T-helper 1 cell (primary cell): ENCODE measurements around the gene TARM1.
"Not testable (repeated sequence)": the region's sequence is repeated elsewhere in the genome, so short reads cannot be mapped to it uniquely, and the experiment has no call there.

Source experiments
- DNase-seq, 5 donors: peaks; one replicate each; pipeline ENCODE4 v3.0.0-alpha.2; 2012 to 2020

The TARM1 gene

DNA sequence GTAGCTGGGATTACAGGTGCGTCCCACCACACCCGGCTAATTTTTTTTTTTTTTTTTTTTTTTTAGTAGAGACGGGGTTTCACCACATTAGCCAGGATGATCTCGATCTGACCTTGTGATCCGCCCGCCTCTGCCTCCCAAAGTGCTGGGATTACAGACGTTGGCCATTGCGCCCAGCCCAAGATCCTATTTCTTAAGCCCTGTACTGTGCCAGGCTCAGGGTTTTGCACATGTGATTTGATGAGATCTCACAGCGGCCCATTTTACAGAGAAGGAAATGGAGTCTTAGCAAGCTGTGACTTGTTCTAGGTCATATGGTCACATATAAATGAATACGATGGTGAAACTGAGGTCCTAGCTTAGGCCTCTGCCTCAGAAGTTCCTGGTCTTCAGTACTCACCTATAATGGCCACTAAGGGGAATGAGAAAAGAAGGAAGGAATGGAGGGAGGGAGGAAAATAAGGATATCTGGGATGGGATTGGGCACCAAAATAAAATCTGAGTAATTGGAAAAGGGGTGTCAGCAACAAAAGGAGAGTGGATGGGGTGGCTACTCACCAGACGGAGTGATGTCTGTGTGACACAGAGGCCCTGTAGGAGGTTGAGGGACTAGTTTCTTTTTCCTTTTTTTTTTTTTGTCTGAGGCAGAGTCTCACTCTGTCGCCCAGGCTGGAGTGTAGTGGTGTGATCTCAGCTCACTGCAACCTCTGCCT lies 18.2 kb upstream of the TARM1 start:
- DNase-seq, result no peak

DNA sequence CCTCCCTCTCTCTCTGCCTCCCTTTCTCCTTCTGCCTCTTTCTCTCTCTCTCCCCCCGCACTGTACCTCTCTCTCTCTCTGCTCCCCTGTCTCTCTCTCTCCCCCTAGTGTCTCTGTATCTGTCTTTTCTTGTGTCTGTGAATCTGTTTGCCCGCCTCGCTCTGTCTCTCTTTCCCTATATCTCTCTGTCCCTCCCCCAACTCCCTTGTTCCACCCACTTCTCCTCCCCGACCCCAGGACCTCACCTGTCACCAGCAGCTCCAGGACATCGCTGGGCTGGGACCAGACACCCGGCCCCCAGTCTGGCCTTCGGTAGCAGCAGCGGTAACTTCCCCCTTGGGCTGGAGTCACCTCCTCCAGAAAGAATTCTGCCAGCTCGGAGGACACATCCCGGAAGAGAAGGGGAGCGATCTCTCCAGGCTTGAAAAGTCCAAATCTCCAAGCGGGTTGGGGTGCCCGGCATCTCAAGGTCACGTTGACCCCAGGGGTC lies 15.5 kb upstream of the TARM1 start:
- peak in 1 of 5 donors; percentile 44 for DNase-seq

DNA sequence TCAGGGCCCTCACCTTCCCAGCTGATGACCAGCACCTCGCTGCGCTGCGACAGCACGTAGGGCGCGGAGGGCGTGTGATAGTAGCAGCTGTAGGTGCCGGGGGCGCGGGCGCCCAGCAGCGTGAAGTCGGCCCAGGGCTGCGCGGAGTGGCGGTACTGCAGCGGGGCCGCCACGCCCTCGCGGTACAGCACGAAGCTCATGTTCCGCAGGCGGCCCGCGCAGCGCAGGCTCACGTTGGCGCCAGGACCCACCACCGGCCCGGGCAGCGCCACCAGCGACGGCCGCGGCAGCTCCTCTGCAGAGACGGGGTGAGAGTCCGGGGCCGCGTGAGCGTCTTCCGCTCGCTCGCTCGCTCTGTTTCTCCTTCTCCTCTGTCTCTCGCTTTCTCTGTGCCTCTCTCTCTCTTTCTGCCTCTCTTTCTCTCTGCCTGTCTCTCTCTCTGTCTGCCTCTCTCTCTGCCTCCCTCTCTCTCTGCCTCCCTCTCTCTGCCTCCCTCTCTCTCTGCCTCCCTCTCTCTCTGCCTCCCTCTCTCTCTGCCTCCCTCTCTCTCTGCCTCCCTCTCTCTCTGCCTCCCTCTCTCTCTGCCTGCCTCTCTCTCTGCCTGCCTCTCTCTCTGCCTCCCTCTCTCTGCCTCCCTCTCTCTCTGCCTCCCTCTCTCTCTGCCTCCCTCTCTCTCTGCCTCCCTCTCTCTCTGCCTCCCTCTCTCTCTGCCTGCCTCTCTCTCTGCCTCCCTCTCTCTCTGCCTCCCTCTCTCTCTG lies 14.9 kb upstream of the TARM1 start:
- DNase-seq, result peak in 4 of 5 donors; percentile 15 to 55 (median 38)

GRCh38 chr19:54095136-54095858 lies 14.1 kb upstream of the TARM1 start:
- DNase-seq, result no peak

GRCh38 chr19:54094426-54095000 lies 13.3 kb upstream of the TARM1 start:
- no peak for DNase-seq

DNA sequence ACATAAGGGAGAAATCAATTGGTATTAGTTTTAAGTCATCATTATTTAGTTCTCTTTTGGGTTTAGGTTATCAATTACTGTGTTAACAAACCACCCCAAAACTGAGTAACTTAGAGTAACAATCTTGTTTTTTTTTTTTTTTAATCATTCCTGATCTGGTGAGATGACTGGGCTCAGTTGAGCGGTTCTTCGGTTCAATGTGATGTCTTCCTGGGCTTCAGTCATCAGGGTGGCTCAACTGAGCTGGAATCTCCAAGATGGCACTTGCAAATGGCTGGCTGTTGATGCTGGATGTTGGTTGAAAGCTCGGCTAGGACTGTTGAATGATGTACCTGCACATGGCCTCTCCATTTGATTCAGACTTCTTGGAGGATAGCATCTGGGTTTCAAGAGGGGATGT lies 3.2 kb upstream of the TARM1 start:
- DNase-seq, result no peak

GRCh38 chr19:54077334-54077733 lies 3.8 kb downstream of the TARM1 start:
- DNase-seq, result no peak

DNA sequence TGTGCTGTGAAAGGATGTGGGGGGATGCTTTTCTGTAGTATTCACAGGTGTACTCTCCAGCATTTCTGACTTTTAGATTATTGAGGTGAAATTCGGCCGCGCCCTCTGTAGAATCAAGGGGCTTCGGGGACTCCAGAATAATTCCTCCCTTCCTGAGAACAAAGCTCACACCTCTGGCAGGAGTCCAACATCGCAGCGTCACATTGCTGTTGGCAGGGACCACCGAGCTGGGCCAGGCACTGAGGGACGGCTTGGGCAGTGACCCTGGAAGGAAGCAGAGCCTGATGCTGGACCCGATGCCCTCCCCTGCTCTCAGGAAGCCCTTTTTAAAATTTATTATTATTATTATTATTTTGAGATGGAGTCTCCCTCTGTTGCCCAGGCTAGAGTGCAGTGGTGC lies 6.3 kb downstream of the TARM1 start:
- no peak for DNase-seq

- DNase-seq, result no peak
These were observed 7.3 kb downstream of the TARM1 start for GRCh38 chr19:54073829-54074228.

DNA sequence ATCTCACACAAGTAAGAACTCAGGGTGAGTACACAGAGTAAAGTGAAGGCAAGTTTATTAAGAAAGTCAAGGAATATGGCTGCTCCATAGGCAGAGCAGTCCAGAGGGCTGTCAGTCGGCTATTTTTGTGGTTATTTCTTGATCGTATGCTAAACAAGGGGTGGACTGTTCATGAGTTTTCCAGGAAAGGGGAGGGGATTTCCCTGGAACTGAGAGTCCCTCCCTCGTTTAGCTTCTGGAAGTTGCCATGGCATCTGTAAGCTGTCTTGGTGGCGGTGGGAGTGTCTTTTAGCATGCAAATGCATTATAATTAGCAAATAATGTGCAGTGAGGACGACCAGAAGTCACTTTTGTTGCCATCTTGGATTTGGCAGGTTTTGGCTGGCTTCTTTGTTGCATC lies 11.7 kb downstream of the TARM1 start:
- DNase-seq, result no peak

- no peak for DNase-seq
These were observed 17.6 kb downstream of the TARM1 start, which contains the start of gene VSTM1 for GRCh38 chr19:54063350-54064116. TSS of gene VSTM1 (minus strand) at chr19:54063897. CDS start at chr19:54063777, 120 bp downstream.

GRCh38 chr19:54062643-54063042 lies 18.5 kb downstream of the TARM1 start:
- no peak for DNase-seq

DNA sequence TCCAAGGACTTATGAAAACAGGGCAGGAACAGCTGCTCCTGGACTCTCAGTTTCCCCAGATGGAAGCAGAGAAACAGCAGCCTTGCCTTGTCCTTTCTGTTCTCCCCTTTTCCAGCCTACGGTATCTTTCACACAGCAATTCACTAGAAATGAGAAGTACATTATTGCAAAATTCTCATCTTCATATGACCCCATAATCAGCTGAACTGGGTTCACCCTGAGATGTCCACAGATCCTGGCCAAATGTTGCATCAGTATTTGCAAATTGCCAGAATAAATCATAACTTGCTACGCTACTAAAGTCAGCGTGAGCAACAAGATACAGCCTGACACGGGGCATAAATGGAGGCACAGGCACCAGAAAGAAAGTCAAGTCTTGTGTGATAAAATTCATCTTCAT lies 33.5 kb downstream of the TARM1 start:
- no peak for DNase-seq

- no peak for DNase-seq
These were observed 35.4 kb downstream of the TARM1 start for GRCh38 chr19:54045771-54046170.

DNA sequence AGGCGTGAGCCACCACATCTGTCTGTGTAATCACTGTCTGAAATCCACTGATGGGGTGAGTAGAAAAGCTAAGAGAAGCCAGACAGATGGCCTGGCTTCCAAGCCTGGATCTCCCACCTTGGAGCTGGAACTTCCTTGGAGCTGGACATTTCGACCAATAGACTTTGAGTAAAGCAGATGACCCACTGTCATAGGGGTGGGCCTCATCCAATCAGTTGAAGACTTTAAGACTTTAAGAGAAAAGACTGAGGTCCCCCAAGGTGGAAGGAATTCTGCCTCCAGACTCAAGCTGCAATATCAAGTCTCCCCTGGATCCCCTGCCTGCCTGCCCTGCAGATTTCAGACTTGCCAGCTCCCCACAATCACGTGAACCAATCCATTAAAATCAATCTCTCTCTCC lies 38.2 kb downstream of the TARM1 start:
- no peak for DNase-seq

GRCh38 chr19:54041969-54042606 lies 39.1 kb downstream of the TARM1 start:
- DNase-seq, result no peak

DNA sequence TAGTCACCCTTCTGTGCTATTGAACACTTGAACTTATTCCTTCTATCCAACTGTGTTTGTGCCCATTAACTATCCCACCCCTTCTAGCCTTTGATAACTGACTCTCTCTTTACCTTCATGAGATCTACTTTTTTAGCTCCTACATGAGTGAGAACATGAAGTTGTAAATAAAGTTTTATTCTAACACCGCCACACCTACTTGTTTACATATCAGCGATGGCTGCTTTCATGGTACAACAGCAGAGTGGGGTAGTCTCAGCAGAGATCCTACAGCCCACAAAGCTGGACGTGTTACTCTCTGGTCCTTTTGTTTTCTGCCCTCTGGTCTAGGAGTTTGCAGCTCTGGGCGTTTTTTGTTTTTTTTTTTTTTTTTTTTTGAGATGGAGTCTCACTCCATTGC lies 41.2 kb downstream of the TARM1 start:
- no peak for DNase-seq

GRCh38 chr19:54036542-54036941 lies 44.6 kb downstream of the TARM1 start:
- not testable (repeated sequence) for DNase-seq

DNA sequence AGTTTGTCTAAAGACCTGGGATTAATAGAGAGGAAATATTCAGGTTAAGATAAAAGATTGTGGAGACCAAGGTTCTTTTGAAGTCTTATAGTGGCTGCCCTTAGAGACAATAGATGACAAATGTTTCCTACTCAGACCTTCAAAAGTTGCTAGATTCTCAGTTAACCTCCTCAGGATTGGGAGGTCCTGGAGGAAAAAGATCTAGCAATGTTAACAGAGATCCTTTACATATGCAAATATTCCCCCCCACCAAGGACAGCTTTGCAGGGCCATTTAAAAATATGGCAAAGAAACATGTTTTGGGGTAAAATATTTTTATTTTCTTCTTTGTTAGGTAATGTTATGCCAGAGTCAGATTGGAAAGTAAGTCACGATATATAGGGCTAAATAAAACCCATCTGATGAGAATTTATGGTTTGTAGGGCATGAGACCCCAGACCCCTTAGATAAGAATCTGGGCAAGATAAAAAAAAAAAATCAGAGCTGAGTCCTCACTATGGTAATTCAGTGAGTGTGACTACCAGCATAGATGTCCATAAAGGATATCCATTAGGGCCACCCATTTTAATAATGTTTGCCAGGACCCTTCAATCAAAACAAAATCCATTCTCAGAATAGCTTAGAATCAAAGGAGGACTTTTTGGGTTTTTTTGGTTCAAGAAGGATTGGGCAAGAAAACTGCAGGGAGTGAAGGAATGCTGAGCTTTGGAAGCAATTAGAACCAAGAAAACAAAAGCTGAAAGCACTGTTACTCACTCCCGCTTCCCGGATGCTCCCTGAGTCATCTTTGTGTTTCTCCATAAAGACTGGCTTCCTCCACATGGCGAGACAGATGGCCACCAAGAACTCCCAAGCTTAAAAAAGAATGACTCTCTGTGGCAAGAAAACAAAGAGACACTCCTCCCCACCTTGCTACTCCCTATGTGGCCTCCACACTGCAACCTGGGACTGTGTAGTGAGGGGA lies 45.7 kb downstream of the TARM1 start:
- DNase-seq, result no peak

DNA sequence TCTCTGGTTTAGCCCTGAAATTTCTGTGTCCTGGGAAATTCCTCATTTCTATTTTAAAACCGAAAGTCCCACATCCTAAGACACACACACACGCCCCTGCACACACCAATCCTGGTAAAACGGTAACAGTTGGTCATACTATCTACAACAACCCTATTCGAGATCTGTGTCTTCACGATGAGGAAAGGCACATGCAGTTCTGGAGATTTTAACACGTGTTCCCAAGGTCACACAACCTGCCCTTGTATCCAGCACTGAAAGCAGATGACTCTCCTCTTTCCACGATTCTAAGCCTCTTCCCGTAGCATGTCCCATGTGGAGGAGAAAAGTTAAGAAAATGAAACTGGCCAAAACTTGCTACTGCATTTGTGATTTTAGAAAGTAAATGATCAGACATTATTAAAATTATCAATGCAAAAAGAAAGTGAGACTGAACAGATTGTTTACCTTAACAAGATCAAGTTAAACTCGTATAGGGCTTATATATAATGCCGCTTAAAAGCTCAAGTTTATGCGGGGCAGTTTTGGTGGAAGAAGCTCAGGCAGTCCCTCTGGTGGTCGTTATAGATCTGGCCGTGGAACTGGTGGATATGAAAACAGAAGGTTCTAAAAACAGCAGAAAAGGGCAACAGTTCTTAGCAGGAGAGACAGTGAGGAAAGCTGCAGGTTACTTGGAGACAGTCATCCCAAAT lies 50.1 kb downstream of the TARM1 start:
- no peak for DNase-seq
